ENCODE measurements around the gene LACTB.

DNA sequence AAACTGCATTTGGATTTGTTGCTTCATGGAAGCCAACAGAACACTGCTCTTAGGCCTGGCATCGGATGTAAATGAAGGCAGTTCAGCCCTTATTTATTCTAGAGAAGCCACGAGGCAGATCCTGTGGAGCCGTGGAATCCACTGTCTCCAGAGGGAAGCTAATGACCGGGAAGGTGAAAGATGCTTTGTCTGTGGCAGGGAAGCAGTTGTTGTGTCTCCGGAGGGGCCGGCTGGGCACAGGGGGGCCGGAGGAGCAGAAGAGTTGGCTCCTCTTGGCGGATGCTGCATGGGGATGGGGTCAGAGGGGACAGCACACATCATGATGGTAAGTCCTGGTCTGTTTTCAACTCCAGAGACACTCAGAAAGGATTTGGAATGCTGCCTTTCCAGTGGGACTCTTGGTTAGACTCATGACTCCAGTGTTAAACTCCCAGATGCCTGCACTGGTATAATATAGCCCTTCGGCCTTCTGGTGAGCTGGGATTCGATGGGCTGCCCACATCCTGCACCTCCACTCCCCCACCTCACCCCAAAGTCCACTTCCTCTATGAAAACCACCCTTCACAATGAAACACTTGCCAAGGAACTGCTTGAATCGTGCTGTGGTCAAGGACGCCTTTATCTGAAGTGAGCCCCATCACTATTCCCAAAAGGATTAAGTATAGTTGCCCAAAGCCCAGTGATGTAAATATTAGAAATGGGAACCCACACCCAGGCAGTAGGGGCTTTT lies 45.5 kb upstream of the LACTB start:
- TF ChIP-seq, protein P1, sequence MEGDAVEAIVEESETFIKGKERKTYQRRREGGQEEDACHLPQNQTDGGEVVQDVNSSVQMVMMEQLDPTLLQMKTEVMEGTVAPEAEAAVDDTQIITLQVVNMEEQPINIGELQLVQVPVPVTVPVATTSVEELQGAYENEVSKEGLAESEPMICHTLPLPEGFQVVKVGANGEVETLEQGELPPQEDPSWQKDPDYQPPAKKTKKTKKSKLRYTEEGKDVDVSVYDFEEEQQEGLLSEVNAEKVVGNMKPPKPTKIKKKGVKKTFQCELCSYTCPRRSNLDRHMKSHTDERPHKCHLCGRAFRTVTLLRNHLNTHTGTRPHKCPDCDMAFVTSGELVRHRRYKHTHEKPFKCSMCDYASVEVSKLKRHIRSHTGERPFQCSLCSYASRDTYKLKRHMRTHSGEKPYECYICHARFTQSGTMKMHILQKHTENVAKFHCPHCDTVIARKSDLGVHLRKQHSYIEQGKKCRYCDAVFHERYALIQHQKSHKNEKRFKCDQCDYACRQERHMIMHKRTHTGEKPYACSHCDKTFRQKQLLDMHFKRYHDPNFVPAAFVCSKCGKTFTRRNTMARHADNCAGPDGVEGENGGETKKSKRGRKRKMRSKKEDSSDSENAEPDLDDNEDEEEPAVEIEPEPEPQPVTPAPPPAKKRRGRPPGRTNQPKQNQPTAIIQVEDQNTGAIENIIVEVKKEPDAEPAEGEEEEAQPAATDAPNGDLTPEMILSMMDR (IDR thresholded peaks at IDR 0.05 in 4 of 5, conservative IDR thresholded peaks at IDR 0.05 in 1 of 5), result no peak
- TF ChIP-seq POLR2A (IDR thresholded peaks at IDR 0.05), result no peak
